Astrocyte of the cerebellum (primary cell): ENCODE results near the gene RAB3D.
A peak's percentile ranks its signal among the peaks of the same experiment; 100 is the strongest.
"Not testable (repeated sequence)": the region's sequence is repeated elsewhere in the genome, so short reads cannot be mapped to it uniquely, and the experiment has no call there.

Experiments used
- DNase-seq: peaks from one replicate; pipeline ENCODE4 v3.0.0-alpha.2; 2011; ENCODE audit warnings: low read depth
- H3K4me3 ChIP-seq: 2 replicates; pipeline ENCODE4 v1.5.1; 2011; ENCODE audit warnings: mild to moderate bottlenecking, low read depth, low read length, moderate library complexity
- CTCF ChIP-seq: IDR thresholded peaks from 2 replicates; pipeline ENCODE4 v1.5.1; 2012; ENCODE audit warnings: low read length, low read depth, moderate library complexity, mild to moderate bottlenecking; ENCODE audit errors: missing control alignments
- in situ Hi-C: cut with HindIII; loops from 2 replicates; pipeline ENCODE4 v1.10.0; 2017; ENCODE audit warnings: low sequenced_read_pairs

Gene RAB3D

GRCh38 chr19:11347546-11348039, 8.1 kb upstream of the RAB3D start:
- no peak for DNase-seq
- TF ChIP-seq CTCF, result no peak
- in situ Hi-C loops, result no loop called here
- no peak overlapping the region for H3K4me3 ChIP-seq

GRCh38 chr19:11346104-11346940, 6.9 kb upstream of the RAB3D start, which contains the start of the genes CCDC159 and TMEM205:
CCDC159 (plus strand) TSS chr19:11346519; CDS start chr19:11346607, 88 bp downstream.
TMEM205 (minus strand) TSS chr19:11346268; CDS start chr19:11345619, 649 bp downstream.
- no peak for TF ChIP-seq CTCF
- in situ Hi-C loops, result no loop called here
- peak; percentile 98 for DNase-seq
- peak within 1 kb of the TSS; percentile 65 for H3K4me3 ChIP-seq

GRCh38 chr19:11345122-11345803, 5.8 kb upstream of the RAB3D start:
- TF ChIP-seq CTCF, result no peak

GRCh38 chr19:11342429-11342828, 3.0 kb upstream of the RAB3D start:
- in situ Hi-C loops, result no loop called here
- no peak for DNase-seq
- no peak for TF ChIP-seq CTCF
- H3K4me3 ChIP-seq, result no peak overlapping the region

More at GRCh38 chr19:11345122-11345803, 5.8 kb upstream of the RAB3D start:
- DNase-seq, result no peak
- in situ Hi-C loops, result no loop called here
- peak overlapping the region; percentile 65 for H3K4me3 ChIP-seq

GRCh38 chr19:11340099-11340467, 626 bp upstream of the RAB3D start:
- DNase-seq, in situ Hi-C loops, H3K4me3 ChIP-seq: not testable (repeated sequence)

GRCh38 chr19:11338569-11339253, 746 bp downstream of the RAB3D start:
- in situ Hi-C loops, result no loop called here
- DNase-seq, result no peak
- H3K4me3 ChIP-seq, result peak overlapping the region; percentile 43
- TF ChIP-seq CTCF, result no peak
